H1 (cell line): ENCODE data around the gene CEACAM20.

Experiments
- CTCF ChIP-seq, 3 experiments: IDR thresholded peaks; 1 replicate in 2 of 3; 2 replicates in 1 of 3; pipeline versions ENCODE4 v1.5.1 to v1.6.1; 2011; ENCODE audit warnings: low read length in 3 of 3, mild to moderate bottlenecking in 3 of 3, inconsistent platforms in 2 of 3, low read depth in 1 of 3, moderate library complexity in 1 of 3; ENCODE audit not compliant: insufficient read depth in 1 of 3; ENCODE audit errors: control extremely low read depth in 1 of 3
- EZH2 ChIP-seq: fragments of 200-600 bp; sonication (generic); IDR thresholded peaks from 2 replicates; pipeline ENCODE4 v1.7.1; 2012; ENCODE audit warnings: low read depth, mild to moderate bottlenecking, moderate library complexity, low read length, inconsistent platforms; ENCODE audit not compliant: severe bottlenecking
- JUND ChIP-seq: IDR thresholded peaks from 2 replicates; pipeline ENCODE4 v1.6.1; 2011; ENCODE audit warnings: mild to moderate bottlenecking, improper control_type of control experiment, low read length
- KDM1A ChIP-seq: fragments of 200-600, 300-600 bp; sonication (generic); IDR thresholded peaks from 2 replicates; pipeline ENCODE4 v1.7.1; 2016; ENCODE audit warnings: mild to moderate bottlenecking, low read length, borderline replicate concordance
- NRF1 ChIP-seq: IDR thresholded peaks from 2 replicates; pipeline ENCODE4 v1.6.1; 2011; ENCODE audit warnings: mild to moderate bottlenecking, low read depth, low read length, improper control_type of control experiment
- POLR2A ChIP-seq, 2 experiments: IDR thresholded peaks; 1 replicate in 1 of 2; 2 replicates in 1 of 2; pipeline ENCODE4 v1.6.1; 2011; ENCODE audit warnings: low read depth in 2 of 2, low read length in 2 of 2, mild to moderate bottlenecking in 2 of 2; ENCODE audit errors: control extremely low read depth in 1 of 2
- RNF2 ChIP-seq: fragments of 200-900, 300-1000 bp; sonication (generic); IDR thresholded peaks from 2 replicates; pipeline ENCODE4 v1.7.1; 2016; ENCODE audit warnings: borderline replicate concordance, low read depth, mild to moderate bottlenecking, antibody characterized with exemption, low read length; ENCODE audit not compliant: poor library complexity, severe bottlenecking; ENCODE audit errors: missing control alignments
- ZNF274 ChIP-seq: IDR thresholded peaks from 2 replicates; pipeline ENCODE4 v1.7.0; 2012; ENCODE audit warnings: low read length, borderline replicate concordance; ENCODE audit errors: extremely low read depth

- TF ChIP-seq JUND: no peak
- TF ChIP-seq CTCF (IDR thresholded peaks at IDR 0.05; ENCODE audit: control extremely low read depth in 1 of 3, insufficient read depth in 1 of 3, low read depth in 1 of 3, low read length in 3 of 3): no peak
- TF ChIP-seq ZNF274: no peak
- TF ChIP-seq EZH2: no peak
- TF ChIP-seq KDM1A: no peak
- TF ChIP-seq POLR2A (IDR thresholded peaks at IDR 0.05; ENCODE audit: control extremely low read depth in 1 of 2, low read depth in 2 of 2, low read length in 2 of 2): no peak
- no peak for TF ChIP-seq NRF1
- TF ChIP-seq RNF2: no peak
Observed at GRCh38 chr19:44544031-44544430, 14.6 kb upstream of the CEACAM20 start.
